ENCODE data around the gene MAD1L1.

The MAD1L1 gene

DNA sequence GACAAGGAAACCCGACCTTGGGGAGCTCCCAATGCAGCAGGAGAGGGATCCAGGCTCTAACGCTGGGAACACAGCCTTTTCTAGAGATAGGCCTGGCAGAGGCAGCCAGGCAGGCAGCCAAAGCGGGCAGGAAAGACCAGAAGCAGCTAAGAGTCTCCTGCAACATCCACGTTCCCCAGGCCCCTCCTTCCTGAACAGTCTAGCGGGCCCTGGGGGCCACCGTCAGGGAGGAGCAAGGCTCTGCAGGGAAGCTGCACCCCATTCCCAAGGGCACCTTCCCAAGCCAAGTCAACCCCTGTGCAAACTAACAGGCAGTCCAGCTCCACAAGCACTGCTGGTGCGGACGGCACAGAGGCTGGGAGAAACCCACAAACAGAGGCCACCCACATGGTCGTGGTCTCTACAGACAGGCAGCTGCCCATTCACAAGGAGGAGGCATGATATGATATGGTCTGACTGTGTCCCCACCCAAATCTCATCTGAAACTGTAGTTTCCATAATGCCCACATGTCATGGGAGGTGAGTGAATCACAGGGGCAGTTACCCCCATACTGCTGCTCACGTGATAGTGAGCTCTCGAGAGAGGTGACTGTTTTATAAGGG lies 115.7 kb downstream of the MAD1L1 start:
- no peak for DNase-seq (ENCODE audit: low read depth)
- H3K4me3 ChIP-seq (ENCODE audit: low read depth, low read length): no peak overlapping the region
- TF ChIP-seq, protein P1, sequence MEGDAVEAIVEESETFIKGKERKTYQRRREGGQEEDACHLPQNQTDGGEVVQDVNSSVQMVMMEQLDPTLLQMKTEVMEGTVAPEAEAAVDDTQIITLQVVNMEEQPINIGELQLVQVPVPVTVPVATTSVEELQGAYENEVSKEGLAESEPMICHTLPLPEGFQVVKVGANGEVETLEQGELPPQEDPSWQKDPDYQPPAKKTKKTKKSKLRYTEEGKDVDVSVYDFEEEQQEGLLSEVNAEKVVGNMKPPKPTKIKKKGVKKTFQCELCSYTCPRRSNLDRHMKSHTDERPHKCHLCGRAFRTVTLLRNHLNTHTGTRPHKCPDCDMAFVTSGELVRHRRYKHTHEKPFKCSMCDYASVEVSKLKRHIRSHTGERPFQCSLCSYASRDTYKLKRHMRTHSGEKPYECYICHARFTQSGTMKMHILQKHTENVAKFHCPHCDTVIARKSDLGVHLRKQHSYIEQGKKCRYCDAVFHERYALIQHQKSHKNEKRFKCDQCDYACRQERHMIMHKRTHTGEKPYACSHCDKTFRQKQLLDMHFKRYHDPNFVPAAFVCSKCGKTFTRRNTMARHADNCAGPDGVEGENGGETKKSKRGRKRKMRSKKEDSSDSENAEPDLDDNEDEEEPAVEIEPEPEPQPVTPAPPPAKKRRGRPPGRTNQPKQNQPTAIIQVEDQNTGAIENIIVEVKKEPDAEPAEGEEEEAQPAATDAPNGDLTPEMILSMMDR (IDR thresholded peaks at IDR 0.05; ENCODE audit: low read depth, low read length, missing control alignments): no peak
- in situ Hi-C loops (cut with HindIII; ENCODE audit: low sequenced_read_pairs): no loop called here

DNA sequence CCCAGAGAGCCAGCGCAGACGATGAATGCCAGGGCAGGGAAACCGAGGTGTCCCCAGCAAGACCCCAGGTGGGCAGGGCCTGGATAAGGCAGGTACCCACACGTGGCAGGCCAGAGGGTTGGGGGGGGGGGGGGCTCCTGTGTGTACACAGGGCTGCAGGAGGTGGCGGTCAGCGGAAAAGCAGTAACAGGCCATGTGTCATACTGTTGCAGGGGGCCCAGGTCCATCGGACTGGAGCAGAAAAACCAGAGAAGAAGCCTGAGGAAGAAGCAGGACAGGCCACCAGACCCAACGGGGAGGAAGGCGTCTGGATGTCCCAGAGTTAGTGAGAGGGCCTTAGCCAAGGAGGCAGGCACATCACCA lies 116.3 kb downstream of the MAD1L1 start:
- TF ChIP-seq, protein P1 (IDR thresholded peaks at IDR 0.05; ENCODE audit: low read depth, low read length, missing control alignments): no peak
- in situ Hi-C loops (cut with HindIII; ENCODE audit: low sequenced_read_pairs): no loop called here
- no peak for DNase-seq (ENCODE audit: low read depth)
- H3K4me3 ChIP-seq (ENCODE audit: low read depth, low read length): no peak overlapping the region

DNA sequence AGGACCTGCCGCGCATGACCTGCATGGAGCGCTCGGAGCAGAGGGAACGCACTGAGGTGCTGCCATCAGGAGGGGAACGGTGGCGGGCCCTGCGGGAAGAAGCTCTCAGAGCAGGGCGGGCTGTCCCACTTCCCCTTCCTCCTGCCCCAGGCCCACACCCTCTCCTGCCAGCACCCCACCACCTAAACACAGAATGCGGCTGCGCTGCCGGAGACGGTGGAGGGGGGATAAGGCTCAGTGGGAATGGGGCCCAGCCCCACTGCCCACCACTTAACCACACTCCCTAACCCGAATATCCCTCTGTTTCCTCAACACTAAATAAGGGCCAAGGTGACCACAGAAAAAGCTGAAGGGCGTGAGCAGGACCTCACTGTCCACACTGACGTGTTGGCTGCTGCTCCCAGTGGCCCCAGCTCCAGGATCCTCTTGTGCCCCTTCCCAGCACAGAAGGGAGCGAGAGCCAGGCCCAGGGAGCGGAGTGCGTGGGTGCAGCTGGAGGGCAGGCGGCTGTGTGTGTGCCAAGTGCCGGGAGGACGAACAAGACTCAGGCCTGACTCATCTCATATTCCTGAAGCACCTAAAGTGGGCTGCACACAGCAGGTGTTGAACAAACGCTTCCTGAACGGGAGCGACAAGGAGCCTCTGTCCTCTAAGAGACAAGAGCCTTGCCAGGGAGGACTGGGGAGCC lies 116.8 kb downstream of the MAD1L1 start:
- no peak overlapping the region for H3K4me3 ChIP-seq (ENCODE audit: low read depth, low read length)
- no peak for DNase-seq (ENCODE audit: low read depth)
- TF ChIP-seq, protein P1 (IDR thresholded peaks at IDR 0.05; ENCODE audit: low read depth, low read length, missing control alignments): no peak
- in situ Hi-C loops (cut with HindIII; ENCODE audit: low sequenced_read_pairs): no loop called here

DNA sequence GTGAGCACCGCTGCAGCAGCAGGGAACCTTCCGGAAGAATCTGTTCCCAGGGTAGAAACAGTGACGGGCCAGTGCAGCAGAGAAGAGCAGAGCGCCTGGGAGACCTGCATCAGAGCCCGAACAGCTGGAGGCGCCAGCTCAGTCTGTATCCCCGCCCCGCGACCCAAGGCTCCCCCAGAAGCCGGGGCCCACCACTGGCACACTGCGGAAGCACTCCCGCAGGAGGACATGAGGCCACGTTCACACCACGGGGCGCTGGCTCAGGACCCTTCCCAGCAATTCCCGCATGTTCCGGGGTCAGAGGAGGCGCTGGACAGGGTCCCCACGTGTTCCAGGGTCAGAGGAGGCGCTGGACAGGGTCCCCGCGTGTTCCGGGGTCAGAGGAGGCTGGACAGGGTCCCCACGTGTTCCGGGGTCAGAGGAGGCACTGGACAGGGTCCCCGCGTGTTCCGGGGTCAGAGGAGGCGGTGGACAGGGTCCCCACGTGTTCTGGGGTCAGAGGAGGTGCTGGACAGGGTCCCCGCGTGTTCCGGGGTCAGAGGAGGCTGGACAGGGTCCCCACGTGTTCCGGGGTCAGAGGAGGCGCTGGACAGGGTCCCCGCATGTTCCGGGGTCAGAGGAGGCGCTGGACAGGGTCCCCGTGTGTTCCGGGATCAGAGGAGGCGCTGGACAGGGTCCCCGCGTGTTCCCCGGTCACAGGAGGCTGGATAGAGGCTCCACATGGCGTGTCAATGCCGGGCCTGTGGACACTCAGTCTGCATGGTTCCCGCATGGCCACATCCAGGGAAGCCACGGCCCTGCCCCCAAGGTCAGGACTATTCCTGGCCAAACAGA lies 117.6 kb downstream of the MAD1L1 start:
- DNase-seq (ENCODE audit: low read depth): no peak
- in situ Hi-C loops (cut with HindIII; ENCODE audit: low sequenced_read_pairs): no loop called here
- TF ChIP-seq, protein P1 (IDR thresholded peaks at IDR 0.05; ENCODE audit: low read depth, low read length, missing control alignments): no peak
- no peak overlapping the region for H3K4me3 ChIP-seq (ENCODE audit: low read depth, low read length)

DNA sequence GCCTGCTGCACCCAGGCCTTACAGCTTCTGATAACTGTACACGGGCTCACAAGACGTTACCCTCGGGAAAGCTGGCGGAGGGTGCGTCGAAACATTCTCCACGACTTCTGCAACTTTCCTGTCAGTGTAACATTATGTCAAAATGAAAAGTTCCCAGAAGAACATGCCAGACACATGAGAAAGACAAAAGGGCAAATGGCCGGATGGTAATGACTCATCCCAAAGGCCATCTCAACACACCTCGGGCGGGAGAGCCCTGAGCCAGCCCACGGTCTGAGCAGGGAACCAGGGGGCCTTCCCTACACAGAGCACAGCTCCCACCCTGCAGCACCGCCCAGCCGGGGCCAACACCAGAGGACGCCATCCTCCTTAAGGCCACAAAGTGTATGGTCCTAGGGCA lies 118.7 kb downstream of the MAD1L1 start:
- no peak overlapping the region for H3K4me3 ChIP-seq (ENCODE audit: low read depth, low read length)
- no peak for DNase-seq (ENCODE audit: low read depth)
- in situ Hi-C loops (cut with HindIII; ENCODE audit: low sequenced_read_pairs): no loop called here
- TF ChIP-seq, protein P1 (IDR thresholded peaks at IDR 0.05; ENCODE audit: low read depth, low read length, missing control alignments): no peak

DNA sequence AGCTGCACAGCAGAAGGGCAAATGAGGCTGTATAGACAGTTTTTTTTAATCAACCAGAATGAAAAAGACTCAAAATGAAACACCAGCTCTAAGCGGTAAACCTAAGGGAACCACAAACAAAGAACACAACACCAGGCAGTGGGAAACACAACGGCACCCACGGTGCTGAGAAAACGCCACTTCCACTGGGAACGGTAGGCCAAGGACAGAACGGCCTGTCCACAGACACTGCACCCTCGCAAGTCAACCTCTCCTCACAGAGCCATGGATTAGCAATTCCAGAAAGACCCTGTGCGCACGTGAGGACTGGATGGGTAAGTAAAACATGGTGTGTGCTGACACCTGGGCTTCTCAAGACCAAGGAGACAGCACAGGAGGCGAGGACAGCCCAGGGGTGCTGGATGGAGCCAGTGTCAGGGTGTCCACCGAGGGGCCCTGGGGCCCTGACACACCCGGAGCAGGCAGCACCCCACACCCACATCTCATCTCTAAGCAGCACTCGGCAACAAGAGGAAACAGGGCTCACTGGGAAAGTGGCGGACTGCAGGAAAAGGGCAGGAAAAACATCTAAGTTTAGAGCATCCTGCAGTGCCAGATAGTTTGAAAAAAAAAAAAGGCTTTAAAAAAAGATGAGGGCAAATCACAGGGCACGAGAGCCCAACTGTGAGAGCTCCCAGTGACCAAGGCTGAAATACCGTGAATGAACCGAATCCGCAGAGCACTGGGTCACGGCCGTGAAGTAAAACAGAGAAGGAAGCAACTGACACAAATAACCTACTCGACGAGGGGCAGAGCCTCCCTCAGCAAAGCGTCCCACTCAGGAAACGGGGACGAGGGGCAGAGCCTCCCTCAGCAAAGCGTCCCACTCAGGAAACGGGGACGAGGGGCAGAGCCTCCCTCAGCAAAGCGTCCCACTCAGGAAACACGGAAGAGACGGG lies 120.2 kb downstream of the MAD1L1 start:
- DNase-seq (ENCODE audit: low read depth): no peak
- in situ Hi-C loops (cut with HindIII; ENCODE audit: low sequenced_read_pairs): no loop called here
- H3K4me3 ChIP-seq (ENCODE audit: low read depth, low read length): no peak overlapping the region
- TF ChIP-seq, protein P1 (IDR thresholded peaks at IDR 0.05; ENCODE audit: low read depth, low read length, missing control alignments): no peak

Measured in astrocyte of the cerebellum (primary cell).